Head of caudate nucleus (tissue), 42 donors: ENCODE data around the gene MRPL21.
A peak's percentile ranks its signal among the peaks of the same experiment; 100 is the strongest.

Experiments
- DNase-seq, 42 donors: peaks; one replicate each; pipeline versions ENCODE4 v3.0.0 to v3.0.0-alpha.2; 2020 to 2021; ENCODE audit warnings: mixed read lengths in 7 of 42
- intact Hi-C: fragments of 100-400 bp; cut with DNase I; formaldehyde crosslinking; loops from one replicate; pipeline ENCODE4 v1.15.0; 2022

Gene MRPL21

GRCh38 chr11:68935516-68936357, 32.1 kb upstream of the MRPL21 start:
- intact Hi-C loops, result no loop called here
- no peak for DNase-seq

- intact Hi-C loops, result no loop called here
- DNase-seq, result no peak
These were observed 31.4 kb upstream of the MRPL21 start for GRCh38 chr11:68935066-68935465.

- no peak for DNase-seq
- intact Hi-C loops, result no loop called here
These were observed 31.0 kb upstream of the MRPL21 start for GRCh38 chr11:68934666-68935065.

GRCh38 chr11:68934321-68934645, 30.7 kb upstream of the MRPL21 start:
- DNase-seq, result no peak
- intact Hi-C loops, result no loop called here

GRCh38 chr11:68933605-68934320, 30.1 kb upstream of the MRPL21 start:
- intact Hi-C loops, result no loop called here
- DNase-seq, result no peak

GRCh38 chr11:68932933-68933577, 29.4 kb upstream of the MRPL21 start:
- no peak for DNase-seq

GRCh38 chr11:68932358-68932757, 28.7 kb upstream of the MRPL21 start:
- intact Hi-C loops, result no loop called here
- DNase-seq, result no peak

More at GRCh38 chr11:68932933-68933577, 29.4 kb upstream of the MRPL21 start:
- intact Hi-C loops, result no loop called here

GRCh38 chr11:68931911-68932310, 28.3 kb upstream of the MRPL21 start:
- intact Hi-C loops, result no loop called here
- DNase-seq, result peak in 21 of 42 donors; percentile 12 to 65 (median 22)

- intact Hi-C loops, result no loop called here
- peak in 20 of 42 donors; percentile 16 to 66 (median 32) for DNase-seq
These were observed 27.6 kb upstream of the MRPL21 start for GRCh38 chr11:68930991-68931855.

- intact Hi-C loops, result loop anchor here (10.0 kb wide), 1 partner anchor 155 kb away; no protein-coding TSS in a partner anchor
- DNase-seq, result peak in 36 of 42 donors; percentile 16 to 82 (median 52)
These were observed 26.3 kb upstream of the MRPL21 start for GRCh38 chr11:68929706-68930570.

GRCh38 chr11:68929135-68929534, 25.5 kb upstream of the MRPL21 start:
- intact Hi-C loops, result loop anchor here (10.0 kb wide), 1 partner anchor 156 kb away; no protein-coding TSS in a partner anchor

GRCh38 chr11:68928136-68928880, 24.7 kb upstream of the MRPL21 start:
- intact Hi-C loops, result loop anchor here (10.0 kb wide), 1 partner anchor 156 kb away; no protein-coding TSS in a partner anchor
- no peak for DNase-seq

More at GRCh38 chr11:68929135-68929534, 25.5 kb upstream of the MRPL21 start:
- no peak for DNase-seq

- intact Hi-C loops, result loop anchor here (10.0 kb wide), 1 partner anchor 157 kb away; no protein-coding TSS in a partner anchor
- DNase-seq, result peak in 5 of 42 donors; percentile 19 to 56 (median 34)
These were observed 23.9 kb upstream of the MRPL21 start for GRCh38 chr11:68927280-68928135.

- intact Hi-C loops, result loop anchor here (10.0 kb wide), 1 partner anchor 159 kb away; no protein-coding TSS in a partner anchor
- no peak for DNase-seq
These were observed 22.0 kb upstream of the MRPL21 start for GRCh38 chr11:68925611-68926010.

GRCh38 chr11:68924073-68924925, 20.7 kb upstream of the MRPL21 start:
- intact Hi-C loops, result loop anchor here (10.0 kb wide), 1 partner anchor 161 kb away; no protein-coding TSS in a partner anchor
- DNase-seq, result no peak
